Thyroid gland (tissue), 4 donors: Measurements from ENCODE around the gene DSC1.

Experiments used
- CTCF ChIP-seq, 6 experiments: fragments of 200-600 bp in 3 of 6; fragments of 450-650 bp in 3 of 6; sonication (generic) in 3 of 6; IDR thresholded peaks; one replicate each; pipeline ENCODE4 v1.5.1; 2016 to 2019; ENCODE audit warnings: antibody characterized with exemption in 6 of 6, mild to moderate bottlenecking in 2 of 6, inconsistent platforms in 1 of 6, moderate library complexity in 1 of 6
- POLR2A ChIP-seq, 2 donors: fragments of 450-650 bp; IDR thresholded peaks; one replicate each; pipeline ENCODE4 v1.6.1; 2017; ENCODE audit warnings: antibody characterized with exemption in 2 of 2, mild to moderate bottlenecking in 2 of 2, moderate library complexity in 1 of 2

GRCh38 chr18:31098878-31099277, 63.8 kb downstream of the DSC1 start:
- TF ChIP-seq CTCF (IDR thresholded peaks at IDR 0.05) (no peak), POLR2A (IDR thresholded peaks at IDR 0.05) (no peak)
